HPDE6-E6E7 (cell line): ENCODE results near the gene CCT6A.
"Not testable (repeated sequence)": the region's sequence is repeated elsewhere in the genome, so short reads cannot be mapped to it uniquely, and the experiment has no call there.

Source experiments
- DNase-seq: peaks from one replicate; pipeline ENCODE4 v3.0.0; 2011; ENCODE audit warnings: missing footprints; ENCODE audit errors: extremely low spot score

Gene CCT6A

DNA sequence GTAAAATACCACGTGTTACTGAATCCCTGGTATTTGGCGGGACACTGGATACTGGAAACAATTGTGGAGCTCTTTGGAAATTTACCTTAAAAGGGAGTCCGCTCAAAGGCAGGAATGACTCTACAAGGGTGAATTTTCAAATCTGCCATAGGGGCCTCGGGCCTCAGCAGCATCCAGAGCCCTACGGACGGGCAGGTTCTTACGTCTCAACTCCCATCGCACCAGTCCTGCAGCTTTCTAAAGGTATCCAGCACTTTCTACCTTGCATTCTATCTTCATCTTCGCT is 569 bp upstream of the CCT6A start:
- peak; percentile 8 for DNase-seq

DNA sequence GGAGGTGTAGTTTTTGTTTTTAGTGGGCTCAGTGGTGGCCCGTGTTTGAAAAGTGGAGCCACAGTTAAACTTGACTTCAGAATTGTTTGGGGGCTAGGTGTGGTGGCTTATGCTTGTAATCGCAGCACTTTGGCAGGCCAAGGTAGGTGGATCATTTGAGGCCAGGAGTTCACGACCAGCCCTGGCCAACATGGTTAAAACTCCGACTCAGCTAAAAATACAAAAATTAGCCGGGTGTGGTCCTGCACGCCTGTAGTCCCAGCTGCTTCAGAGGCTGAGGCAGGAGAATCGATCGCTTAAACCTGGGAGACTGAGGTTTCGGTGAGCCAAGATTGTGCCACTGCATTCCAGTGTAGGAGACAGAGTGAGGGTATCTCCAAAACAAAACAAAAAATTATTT is 1.8 kb downstream of the CCT6A start:
- no peak for DNase-seq

DNA sequence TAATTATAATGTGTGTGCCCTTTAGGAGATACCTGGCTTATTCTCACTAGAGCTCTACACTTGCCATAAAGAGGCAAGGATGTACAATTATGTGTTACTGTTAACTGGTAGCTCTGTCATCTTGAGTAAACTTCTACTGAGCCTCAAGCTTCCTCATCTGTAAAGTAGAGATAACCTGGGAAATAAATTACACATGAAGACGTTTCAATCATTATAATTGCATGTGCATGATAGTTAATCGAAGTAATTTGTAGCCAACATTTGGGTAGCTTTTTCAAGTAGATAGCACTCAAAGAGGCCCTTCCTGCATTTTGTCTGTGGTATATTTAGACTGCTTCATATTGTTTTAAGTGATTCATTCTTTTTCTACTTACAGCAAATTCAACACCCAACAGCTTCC is 2.4 kb downstream of the CCT6A start:
- no peak for DNase-seq

DNA sequence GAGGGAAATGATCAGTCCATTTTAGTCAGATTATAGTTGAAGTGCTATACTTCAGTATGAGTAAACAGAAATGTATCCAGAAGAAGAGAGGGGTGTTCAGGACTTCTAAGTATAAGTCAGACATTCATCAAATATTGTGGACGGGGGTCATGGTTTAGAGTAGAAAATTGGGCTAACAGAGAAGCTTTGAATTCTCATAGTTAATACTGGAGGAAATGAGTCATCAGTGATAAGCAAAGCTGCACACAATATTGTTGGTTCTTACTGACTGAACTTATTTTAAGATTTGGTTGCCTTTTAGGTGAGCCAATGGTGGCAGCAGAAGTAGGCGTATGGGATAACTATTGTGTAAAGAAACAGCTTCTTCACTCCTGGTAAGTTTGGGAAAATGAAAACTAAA is 10.8 kb downstream of the CCT6A start:
- DNase-seq, result no peak

DNA sequence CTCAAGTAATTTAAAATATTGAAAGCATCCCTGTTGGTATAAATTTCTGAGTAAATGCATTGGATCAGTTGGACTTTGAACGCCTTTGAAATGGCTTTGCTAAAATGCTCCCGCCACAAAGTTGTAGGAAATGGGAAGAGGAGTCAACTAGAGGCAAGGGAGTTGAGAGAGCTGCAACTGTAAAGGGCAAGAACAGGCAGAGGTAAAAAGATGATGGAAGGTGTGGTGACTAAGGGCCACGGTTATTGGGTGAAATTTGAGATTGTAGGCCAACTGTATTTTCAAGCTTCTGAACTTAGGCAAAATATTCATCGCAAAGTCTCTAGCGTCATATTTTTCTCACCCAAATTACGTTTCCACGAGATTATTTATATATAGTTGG is 11.9 kb downstream of the CCT6A start:
- DNase-seq, result no peak

DNA sequence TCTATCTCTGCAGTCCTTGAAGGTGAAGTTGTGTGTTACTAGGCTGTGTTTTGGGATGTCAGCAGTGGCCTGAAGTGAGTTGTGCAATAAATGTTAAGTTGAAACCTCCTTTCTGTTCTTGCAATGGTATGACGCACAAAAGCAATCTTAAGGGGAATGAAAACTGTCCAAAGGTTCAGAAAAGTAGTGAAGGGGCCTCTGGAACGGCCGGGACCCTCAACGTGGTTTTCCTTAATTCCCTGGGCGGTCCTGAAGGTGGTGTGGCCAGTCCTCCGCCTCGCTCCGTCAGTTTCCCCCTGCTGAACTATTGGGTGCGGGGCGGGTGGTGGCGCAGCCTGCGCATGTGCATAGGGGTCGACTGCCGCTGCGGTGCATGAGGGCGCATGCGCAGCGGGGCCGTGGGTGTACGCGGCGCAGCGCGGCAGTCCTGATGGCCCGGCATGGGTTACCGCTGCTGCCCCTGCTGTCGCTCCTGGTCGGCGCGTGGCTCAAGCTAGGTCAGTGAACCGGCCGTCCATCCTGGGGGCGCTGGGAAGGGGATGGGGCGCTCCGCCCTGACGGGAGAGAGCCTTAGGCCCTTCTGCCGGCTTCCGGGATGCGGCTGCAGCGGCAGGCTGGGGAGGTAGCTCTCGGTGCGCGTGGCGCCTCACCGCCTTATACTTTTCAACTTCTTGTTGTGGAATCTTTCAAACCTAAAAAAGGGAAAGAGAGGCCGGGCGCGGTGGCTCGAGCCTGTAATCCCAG is 12.5 kb downstream of the CCT6A start, which contains the start of gene SUMF2:
Gene SUMF2, plus strand, starts transcription at position 405 of the 744 bp plus-strand sequence. Its CDS starts 26 bp downstream, at position 431.
- peak; percentile 99 for DNase-seq

DNA sequence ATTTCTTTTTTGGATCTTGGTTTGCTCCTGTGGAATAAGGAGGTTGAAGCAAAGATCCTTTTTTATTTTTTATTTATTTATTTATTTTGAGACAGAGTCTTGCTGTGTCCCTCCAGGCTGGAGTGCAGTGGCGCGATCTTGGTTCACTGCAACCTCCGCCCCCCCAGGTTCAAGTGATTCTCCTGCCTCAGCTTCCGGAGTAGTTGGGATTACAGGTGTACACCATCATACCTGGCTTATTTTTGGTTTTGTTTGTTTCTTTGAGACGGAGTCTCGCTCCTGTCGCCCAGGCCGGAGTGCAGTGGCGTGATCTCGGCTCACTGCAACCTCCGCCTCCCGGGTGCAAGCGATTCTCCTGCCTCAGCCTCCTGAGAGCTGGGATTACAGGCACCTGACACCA is 14.8 kb downstream of the CCT6A start:
- not testable (repeated sequence) for DNase-seq

DNA sequence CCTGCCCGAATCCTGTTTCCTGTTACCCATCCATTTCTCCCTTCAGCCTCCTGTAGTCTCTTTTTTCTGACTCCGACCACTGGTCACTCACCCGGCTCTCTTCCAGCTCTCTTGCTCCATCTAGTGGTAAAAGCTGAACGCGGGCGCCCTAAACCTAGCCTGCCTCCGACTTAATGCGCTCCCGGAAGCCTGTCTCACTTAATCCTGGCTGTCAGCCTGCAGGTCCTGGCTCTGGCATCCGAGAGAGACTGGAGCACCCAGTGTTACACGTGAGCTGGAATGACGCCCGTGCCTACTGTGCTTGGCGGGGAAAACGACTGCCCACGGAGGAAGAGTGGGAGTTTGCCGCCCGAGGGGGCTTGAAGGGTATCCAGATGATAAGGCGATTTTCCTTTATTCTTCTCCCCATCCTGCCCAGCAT is 22.8 kb downstream of the CCT6A start:
- peak; percentile 78 for DNase-seq

DNA sequence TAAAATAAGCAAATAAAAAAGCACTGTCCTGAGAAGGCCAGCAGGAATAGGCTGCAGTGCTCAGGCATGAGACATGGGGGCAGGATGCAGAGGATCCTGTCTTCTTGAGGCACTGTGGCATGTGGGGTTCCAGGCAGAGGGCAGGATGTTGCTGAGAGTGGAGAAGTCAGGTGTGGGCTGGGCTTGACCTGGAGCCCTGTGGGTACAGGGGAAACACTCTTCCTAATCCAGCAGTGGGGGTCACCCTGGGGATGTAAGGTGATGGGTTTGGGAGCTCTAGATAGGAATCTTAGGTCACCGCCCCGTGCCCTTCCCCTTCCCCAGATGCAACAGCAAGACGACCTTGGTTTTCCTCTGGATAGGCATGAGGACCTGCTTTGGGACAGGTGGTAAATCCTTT is 26.1 kb downstream of the CCT6A start:
- DNase-seq, result no peak

DNA sequence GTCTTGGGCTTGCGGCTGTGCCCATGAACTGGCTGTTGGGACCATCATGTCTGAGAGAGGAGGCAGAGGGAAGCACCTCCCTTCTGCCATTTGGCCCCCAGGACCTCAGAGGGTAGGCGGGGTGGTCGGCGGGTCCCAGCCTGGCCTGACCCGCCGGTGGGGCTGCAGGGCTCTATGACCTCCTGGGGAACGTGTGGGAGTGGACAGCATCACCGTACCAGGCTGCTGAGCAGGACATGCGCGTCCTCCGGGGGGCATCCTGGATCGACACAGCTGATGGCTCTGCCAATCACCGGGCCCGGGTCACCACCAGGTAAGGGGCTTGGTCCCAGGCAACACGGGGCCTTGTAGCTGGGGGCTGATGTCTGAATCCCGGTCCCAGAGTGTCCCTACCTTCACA is 26.6 kb downstream of the CCT6A start:
- DNase-seq, result no peak

DNA sequence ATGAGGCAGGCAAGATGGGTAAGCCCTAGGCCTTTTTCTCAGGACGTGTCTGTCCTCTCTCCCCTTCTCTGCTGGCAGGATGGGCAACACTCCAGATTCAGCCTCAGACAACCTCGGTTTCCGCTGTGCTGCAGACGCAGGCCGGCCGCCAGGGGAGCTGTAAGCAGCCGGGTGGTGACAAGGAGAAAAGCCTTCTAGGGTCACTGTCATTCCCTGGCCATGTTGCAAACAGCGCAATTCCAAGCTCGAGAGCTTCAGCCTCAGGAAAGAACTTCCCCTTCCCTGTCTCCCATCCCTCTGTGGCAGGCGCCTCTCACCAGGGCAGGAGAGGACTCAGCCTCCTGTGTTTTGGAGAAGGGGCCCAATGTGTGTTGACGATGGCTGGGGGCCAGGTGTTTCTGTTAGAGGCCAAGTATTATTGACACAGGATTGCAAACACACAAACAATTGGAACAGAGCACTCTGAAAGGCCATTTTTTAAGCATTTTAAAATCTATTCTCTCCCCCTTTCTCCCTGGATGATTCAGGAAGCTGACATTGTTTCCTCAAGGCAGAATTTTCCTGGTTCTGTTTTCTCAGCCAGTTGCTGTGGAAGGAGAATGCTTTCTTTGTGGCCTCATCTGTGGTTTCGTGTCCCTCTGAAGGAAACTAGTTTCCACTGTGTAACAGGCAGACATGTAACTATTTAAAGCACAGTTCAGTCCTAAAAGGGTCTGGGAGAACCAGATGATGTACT is 28.1 kb downstream of the CCT6A start:
- DNase-seq, result no peak

DNA sequence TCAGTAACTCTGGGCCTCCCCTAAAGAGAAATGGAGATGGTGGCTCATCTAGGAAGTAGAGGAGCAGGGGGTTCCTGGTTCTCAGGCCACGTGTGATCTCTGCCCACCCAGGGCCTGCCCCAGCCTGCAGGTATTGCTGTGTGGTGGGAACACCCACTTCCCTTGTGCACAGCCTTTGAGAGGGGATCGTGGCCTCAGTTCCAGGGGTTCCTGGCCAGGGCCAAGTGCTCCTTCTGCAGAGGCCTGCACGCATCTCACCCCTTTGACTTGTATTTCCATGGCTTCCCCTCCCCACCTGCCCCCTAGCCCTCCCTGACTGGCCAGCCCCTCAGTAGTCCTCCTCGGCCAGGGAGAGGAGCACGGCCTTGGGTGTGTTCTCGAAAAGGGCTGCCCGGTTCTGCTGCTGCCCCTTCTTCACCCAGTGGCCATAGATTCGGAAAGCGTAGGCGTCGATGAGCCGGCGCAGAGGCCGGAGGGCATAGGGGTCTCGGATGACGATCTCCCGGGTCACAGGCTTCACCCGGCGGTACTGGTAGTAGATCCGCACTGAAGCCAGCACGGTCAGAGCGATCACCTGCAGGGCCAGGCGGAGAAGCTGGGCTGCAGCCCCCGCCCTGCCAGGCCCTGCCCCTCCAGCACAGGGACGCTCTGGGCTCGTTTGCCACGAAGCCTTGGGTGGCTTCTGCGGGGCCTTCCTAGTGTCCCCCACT is 29.3 kb downstream of the CCT6A start:
- not testable (repeated sequence) for DNase-seq

DNA sequence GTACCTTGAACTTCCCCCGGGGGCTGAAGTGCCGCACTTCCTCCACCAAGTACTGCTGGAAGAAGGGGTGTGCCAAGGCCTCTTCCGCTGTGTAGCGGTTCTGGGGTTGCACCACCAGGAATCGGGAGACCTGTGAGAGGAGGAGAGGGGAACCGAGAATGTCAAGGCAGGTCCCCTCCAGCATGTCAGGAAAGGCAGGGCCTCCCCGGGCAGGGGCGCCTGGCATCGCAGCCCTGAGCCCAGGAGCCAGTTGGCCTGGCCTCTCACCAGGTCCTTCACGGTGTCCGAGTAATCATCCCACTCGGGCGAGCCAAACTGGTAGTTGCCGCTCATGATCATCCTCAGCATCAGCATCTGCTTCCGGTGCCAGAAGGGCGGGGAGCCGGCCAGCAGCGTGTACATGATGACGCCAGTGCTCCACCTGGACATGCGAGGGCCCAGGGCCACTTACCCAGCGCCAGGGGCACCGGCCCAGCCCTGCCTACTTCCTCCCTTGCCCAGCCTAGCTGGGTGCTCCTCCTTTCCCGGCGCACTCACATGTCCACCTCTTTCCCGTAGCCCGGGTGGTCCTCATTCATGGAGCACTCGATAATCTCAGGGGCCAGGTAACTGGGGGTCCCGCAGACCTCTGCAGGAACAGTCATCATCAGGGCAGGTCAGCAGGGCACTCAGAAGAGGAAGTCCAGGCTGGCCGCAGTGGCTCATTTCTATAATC is 30.2 kb downstream of the CCT6A start:
- no peak for DNase-seq

DNA sequence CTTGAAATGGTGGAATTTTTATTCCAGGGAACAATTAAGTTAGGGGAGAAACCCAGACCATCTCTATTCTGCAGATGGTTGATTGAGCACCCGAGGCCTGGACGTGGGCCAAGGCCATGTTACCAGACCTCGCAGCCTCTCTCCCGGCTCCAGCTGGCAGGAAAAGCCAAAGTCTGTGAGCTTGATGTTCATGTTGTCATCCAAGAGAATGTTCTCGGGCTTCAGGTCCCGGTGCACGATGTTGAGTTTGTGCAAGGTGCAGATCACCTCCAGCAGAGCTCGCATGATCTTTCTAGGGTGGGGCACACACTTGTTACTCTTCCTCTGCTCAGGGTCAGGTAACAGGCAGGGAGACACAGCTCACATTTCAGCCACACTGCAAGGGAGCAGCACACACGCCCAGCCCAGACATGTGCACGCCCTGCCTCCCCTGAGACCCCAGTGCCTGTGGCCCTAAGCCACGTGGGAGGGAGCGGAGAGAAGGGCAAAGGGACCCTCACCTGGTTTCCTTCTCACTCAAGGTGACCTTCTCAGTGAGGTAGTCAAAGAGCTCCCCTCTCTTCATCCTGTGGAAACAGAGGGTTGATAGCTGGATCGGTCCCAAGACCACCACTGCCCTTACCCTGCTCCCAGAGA is 31.7 kb downstream of the CCT6A start:
- no peak for DNase-seq

DNA sequence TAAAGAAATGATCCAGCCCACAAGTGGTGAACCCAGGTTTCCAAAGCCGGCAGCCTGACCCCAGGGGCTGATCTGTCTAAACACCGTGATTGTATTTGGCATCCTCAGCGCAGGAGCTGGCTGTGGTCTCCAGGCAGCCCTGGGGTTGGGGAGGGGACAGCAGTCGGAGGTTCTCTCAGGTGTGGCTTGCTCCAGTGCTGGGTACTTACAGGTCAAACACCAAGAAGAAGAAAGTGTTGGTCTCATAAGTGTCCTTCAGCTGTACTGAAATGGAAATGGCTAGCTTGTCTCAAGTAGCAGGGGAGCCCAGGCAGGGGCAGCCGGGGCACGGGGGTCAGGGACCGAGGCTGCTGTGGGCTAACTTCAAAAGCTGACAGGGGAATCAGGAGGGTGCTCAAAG is 35.2 kb downstream of the CCT6A start:
- no peak for DNase-seq

DNA sequence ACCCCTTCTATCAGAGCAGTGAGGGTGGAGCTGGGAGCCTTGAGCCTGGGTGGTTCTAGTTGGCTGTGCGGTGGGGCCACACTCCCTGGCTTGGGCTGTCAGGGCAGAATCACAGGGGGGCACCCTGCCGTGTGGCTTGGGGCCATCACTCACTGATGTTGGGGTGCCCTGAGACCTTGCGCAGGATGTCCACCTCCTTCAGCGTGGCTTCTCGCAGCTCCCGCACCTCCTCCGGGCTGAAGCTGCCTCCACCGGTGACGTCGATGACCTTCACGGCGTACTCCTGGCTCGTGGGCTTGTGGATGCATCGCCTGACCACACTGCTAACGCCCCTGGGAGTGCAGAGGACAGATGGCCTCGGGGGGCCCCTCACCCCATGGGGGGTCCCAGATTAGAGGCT is 35.9 kb downstream of the CCT6A start:
- no peak for DNase-seq

DNA sequence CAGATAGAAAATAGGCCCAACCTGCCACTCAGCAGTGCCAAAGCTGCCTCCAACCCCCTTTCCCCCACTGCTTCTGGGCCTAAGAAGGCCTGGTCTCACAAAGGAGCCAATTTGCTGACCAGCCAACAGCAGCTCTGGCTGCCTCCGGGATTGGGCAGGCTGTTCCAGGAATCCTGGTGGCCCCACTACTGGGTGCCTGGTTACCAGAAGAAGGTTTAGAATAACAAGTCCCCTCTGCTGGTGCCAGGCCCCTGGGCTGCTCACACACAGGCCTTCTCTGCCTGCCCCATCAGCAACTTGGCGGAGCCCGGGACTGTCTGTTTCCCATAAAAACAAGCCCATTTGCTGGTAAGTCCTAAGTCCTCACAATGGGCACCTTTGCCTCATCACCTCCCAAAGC is 40.0 kb downstream of the CCT6A start:
- no peak for DNase-seq

DNA sequence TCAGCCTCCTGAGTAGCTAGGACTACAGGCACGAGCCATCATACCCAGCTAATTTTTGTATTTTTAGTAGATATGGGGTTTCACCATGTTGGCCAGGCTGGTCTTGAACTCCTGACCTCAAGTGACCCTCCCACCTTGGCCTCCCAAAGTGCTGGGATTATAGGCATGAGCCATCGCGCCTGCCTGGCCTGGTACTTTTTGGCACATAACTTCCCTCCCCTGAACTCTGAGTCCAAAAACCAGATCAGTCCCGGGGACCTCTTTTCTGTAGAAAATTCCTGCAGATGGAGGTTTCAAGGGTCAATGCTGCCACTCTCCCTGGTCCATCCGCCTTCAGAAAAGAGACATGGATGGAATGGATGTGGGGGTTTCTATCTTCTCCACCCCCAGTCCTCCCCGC is 40.8 kb downstream of the CCT6A start:
- DNase-seq, result not testable (repeated sequence)

DNA sequence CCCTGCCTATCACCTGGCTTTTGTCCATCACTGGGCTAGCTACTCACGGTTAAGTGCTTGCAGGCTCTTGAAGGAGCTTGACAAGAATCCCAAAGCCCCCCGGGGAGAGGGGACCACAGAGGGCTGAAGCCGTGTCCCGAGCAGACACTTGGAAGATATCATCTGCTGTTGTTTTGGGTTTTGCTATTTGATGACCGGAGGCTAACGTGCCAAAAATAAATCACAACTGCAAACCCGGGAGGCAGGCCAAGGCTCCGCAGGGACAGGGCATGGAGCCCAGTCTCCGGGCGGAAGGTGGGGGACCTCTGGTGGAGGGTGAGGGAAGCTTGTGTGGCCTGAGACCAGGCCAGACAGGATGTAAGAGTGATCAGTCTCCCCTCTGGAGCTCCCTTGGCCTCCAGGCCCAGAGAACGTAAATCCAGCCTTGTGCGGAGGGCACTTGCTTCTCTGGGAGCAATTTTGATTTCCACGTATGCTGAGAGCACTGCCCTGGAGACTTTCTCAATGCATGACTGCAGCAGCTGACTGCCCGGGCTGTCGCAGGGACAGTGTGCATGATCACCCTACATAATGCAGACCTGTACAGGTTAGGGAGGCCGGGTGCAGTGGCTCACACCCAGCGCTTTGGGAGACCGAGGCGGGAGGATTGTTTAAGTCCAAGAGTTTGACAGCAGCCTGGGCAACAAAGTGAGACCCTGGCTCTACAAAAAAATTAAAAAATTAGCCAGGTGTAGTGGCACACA is 41.4 kb downstream of the CCT6A start, which contains the start of gene PHKG1:
Gene PHKG1, minus strand, starts transcription at position 164 of the 743 bp plus-strand sequence. CDS start 4,011 bp downstream, outside the sequence.
- DNase-seq, result no peak

DNA sequence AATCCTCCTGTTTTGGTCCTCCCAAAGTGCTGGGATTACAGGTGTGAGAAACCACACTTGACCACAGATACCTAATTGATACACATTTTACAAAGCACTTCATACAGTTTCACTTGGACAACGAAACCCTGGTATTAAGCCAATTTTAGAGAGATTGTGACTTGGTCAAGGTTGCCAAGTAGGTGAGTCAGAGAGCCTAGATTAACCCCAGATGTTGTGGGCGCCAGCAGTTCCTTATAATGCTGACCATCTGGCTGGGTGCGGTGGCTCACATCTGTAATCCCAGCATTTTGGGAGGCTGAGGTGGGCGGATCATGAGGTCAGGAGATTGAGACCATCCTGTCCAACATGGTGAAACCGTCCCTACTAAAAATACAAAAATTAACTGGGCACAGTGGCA is 46.1 kb downstream of the CCT6A start:
- no peak for DNase-seq
